GM23248 (cell line): Measurements from ENCODE around the gene C5orf52.

Source experiments
- EZH2 ChIP-seq: fragments of 200-600 bp; sonication (generic); IDR thresholded peaks from 2 replicates; pipeline ENCODE4 v1.6.1; 2018; ENCODE audit warnings: antibody characterized with exemption, mild to moderate bottlenecking; ENCODE audit not compliant: insufficient read depth, poor library complexity, severe bottlenecking
- EZH2phosphoT487 ChIP-seq: fragments of 200-600 bp; sonication (generic); IDR thresholded peaks from 2 replicates; pipeline ENCODE4 v1.6.1; 2018; ENCODE audit warnings: antibody characterized with exemption, moderate library complexity, mild to moderate bottlenecking, low read depth; ENCODE audit not compliant: insufficient read depth

- TF ChIP-seq EZH2, result no peak
- TF ChIP-seq EZH2phosphoT487, result no peak
These were observed 13.8 kb upstream of the C5orf52 start for GRCh38 chr5:157657516-157657915.
